OCI-LY1 (cell line): ENCODE measurements around the gene INPPL1.
A peak's percentile ranks its signal among the peaks of the same experiment; 100 is the strongest.

Experiments
- H2AFZ ChIP-seq: fragments of 200-600 bp; sonication (generic), shearing (Covaris generic); 2 replicates; pipeline ENCODE4 v1.6.0; 2014; ENCODE audit warnings: antibody characterized with exemption, mild to moderate bottlenecking, low read length
- H3F3A ChIP-seq: fragments of 200-600 bp; sonication (generic), shearing (Covaris generic); 2 replicates; pipeline ENCODE4 v1.6.0; 2014; ENCODE audit warnings: mild to moderate bottlenecking, antibody characterized with exemption, low read length, moderate library complexity; ENCODE audit not compliant: insufficient read depth
- H3K27ac ChIP-seq: fragments of 200-600 bp; sonication (generic); 2 replicates; pipeline ENCODE4 v1.5.1; 2014; ENCODE audit warnings: low read length, mixed run types, mild to moderate bottlenecking, low read depth; ENCODE audit not compliant: poor library complexity, severe bottlenecking
- H3K27me3 ChIP-seq: fragments of 200-600 bp; sonication (generic); 2 replicates; pipeline ENCODE4 v1.6.0; 2014; ENCODE audit warnings: antibody characterized with exemption, mild to moderate bottlenecking, low read length, moderate library complexity; ENCODE audit not compliant: insufficient read depth
- H3K36me3 ChIP-seq: fragments of 200-600 bp; sonication (generic); 2 replicates; pipeline ENCODE4 v1.6.1; 2014; ENCODE audit warnings: mild to moderate bottlenecking, antibody characterized with exemption, low read length, moderate library complexity, mixed read lengths; ENCODE audit not compliant: insufficient read depth
- H3K4me1 ChIP-seq: fragments of 200-600 bp; sonication (generic); 2 replicates; pipeline ENCODE4 v1.5.1; 2014; ENCODE audit warnings: mild to moderate bottlenecking, low read length, moderate library complexity; ENCODE audit not compliant: insufficient read depth, severe bottlenecking
- H3K4me2 ChIP-seq: fragments of 200-600 bp; sonication (generic), shearing (Covaris generic); 2 replicates; pipeline ENCODE4 v1.6.1; 2014; ENCODE audit warnings: low read length
- H3K4me3 ChIP-seq: fragments of 200-600 bp; sonication (generic); 2 replicates; pipeline ENCODE4 v1.5.1; 2014; ENCODE audit warnings: low read length, low read depth, mild to moderate bottlenecking, mixed read lengths; ENCODE audit not compliant: poor library complexity, severe bottlenecking
- H3K79me2 ChIP-seq: fragments of 200-600 bp; shearing (Covaris generic); 2 replicates; pipeline ENCODE4 v1.6.1; 2016; ENCODE audit warnings: mixed run types, low read length, mixed read lengths; ENCODE audit not compliant: insufficient read depth
- H3K9ac ChIP-seq: fragments of 200-600 bp; sonication (generic), shearing (Covaris generic); 2 replicates; pipeline ENCODE4 v1.6.1; 2014; ENCODE audit warnings: mild to moderate bottlenecking, low read length, mixed read lengths
- H3K9me2 ChIP-seq: fragments of 200-600 bp; sonication (generic), shearing (Covaris generic); 2 replicates; pipeline ENCODE4 v1.6.1; 2014; ENCODE audit warnings: low read depth, mild to moderate bottlenecking, low read length, mixed read lengths
- H3K9me3 ChIP-seq: fragments of 200-600 bp; shearing (Covaris generic); 2 replicates; pipeline ENCODE4 v1.6.1; 2014; ENCODE audit warnings: low read length, mixed read lengths
- H4K20me1 ChIP-seq: fragments of 200-600 bp; sonication (generic), shearing (Covaris generic); 2 replicates; pipeline ENCODE4 v1.6.0; 2016; ENCODE audit warnings: mild to moderate bottlenecking, low read length; ENCODE audit not compliant: insufficient read depth
- CTCF ChIP-seq: fragments of 200-600 bp; sonication (generic), shearing (Covaris generic); IDR thresholded peaks from 2 replicates; pipeline ENCODE4 v1.5.1; 2017; ENCODE audit warnings: mild to moderate bottlenecking, antibody characterized with exemption, low read length, moderate library complexity, mixed read lengths
- EZH2 ChIP-seq: fragments of 200-600 bp; sonication (generic), shearing (Covaris generic); IDR thresholded peaks from 2 replicates; pipeline ENCODE4 v1.8.0; 2017; ENCODE audit warnings: borderline replicate concordance, mixed run types, mild to moderate bottlenecking, antibody characterized with exemption, low read length, moderate library complexity, mixed read lengths

Gene INPPL1

GRCh38 chr11:72224564-72225410 is at the start of gene INPPL1:
INPPL1 (plus strand) TSS chr11:72224767; CDS start chr11:72224985, 218 bp downstream.
- H3K9me3 ChIP-seq = no peaks in the 10 kb centered on the region
- H3K4me2 ChIP-seq = peak within 1 kb of the TSS; percentile 92
- peaks cover 52% of the 10 kb centered on the region for H3K4me1 ChIP-seq
- peak within 1 kb of the TSS; percentile 93 for H3K9ac ChIP-seq
- H2AFZ ChIP-seq = 0 out of 2 replicates have a peak within 1 kb of the TSS, but pooled peaks have one; percentile 30
- no peaks in the 10 kb centered on the region for H3K79me2 ChIP-seq
- no peaks in the 10 kb centered on the region for H4K20me1 ChIP-seq
- H3K27me3 ChIP-seq = no peaks in the 10 kb centered on the region
- TF ChIP-seq EZH2 (no peak), CTCF (no peak)
- H3K27ac ChIP-seq = peak within 1 kb of the TSS; percentile 88
- H3K36me3 ChIP-seq = peaks cover 19% of the 10 kb centered on the region; the same call in 1 of the 2 replicates
- H3F3A ChIP-seq = no peaks in the 10 kb centered on the region
- peak within 1 kb of the TSS; percentile 90 for H3K4me3 ChIP-seq
- H3K9me2 ChIP-seq = no peaks in the 10 kb centered on the region

GRCh38 chr11:72177656-72178055 is 46.9 kb upstream of the INPPL1 start:
- Histone ChIP-seq H3K27me3 (0 out of 2 replicates have a peak, but pooled peaks cover 3% of the 10 kb centered on the region), H3K79me2 (no peaks in the 10 kb centered on the region), H3K9me2 (no peaks in the 10 kb centered on the region), H3F3A (no peaks in the 10 kb centered on the region), H3K4me2 (no peak overlapping the region), H2AFZ (no peak overlapping the region), H3K36me3 (no peaks in the 10 kb centered on the region), H3K4me1 (no peaks in the 10 kb centered on the region), H3K27ac (no peak overlapping the region), H3K9ac (no peak overlapping the region), H3K4me3 (no peak overlapping the region), H3K9me3 (no peaks in the 10 kb centered on the region), H4K20me1 (no peaks in the 10 kb centered on the region)
- TF ChIP-seq CTCF = no peak
- TF ChIP-seq EZH2 = no peak

DNA sequence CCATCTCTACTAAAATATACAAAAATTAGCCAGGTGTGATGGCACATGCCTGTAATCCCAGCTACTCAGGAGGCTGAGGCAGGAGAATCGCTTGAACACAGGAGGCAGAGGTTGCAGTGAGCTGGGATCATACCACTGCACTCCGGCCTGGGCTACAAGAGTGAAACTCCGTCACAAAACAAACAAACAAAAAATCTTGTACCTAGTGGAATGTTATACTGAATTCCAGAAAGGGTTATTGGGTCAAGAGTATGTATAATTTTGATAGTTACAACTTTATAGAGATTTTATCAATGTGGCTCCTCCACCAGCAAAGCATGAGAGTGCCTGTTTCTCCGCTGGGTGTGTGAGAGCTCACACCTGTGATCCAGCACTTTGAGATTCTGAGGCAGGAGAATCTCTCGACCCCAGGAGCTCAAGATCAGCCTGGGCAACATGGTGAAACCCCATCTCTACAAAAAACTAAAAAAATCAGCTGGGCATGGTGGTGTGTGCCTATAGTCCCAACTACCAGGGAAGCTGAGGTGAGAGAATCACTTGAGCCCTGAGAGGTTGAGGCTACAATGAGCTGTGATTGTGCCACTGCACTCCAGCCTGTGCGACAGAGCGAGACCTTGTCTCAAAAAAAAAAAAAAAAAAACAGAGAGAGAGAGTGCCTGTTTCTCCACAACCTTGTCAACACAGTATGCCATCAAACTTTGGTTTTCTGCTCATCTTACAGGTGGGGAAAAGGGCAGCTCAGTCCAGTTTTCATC is 45.3 kb upstream of the INPPL1 start:
- TF ChIP-seq EZH2 (no peak), CTCF (no peak)
- no peaks in the 10 kb centered on the region for H3K4me1 ChIP-seq
- no peak overlapping the region for H3K4me2 ChIP-seq
- no peak overlapping the region for H3K27ac ChIP-seq
- no peak overlapping the region for H3K9ac ChIP-seq
- no peak overlapping the region for H2AFZ ChIP-seq
- H3F3A ChIP-seq = no peaks in the 10 kb centered on the region
- no peaks in the 10 kb centered on the region for H4K20me1 ChIP-seq
- H3K9me3 ChIP-seq = no peaks in the 10 kb centered on the region
- no peak overlapping the region for H3K4me3 ChIP-seq
- H3K79me2 ChIP-seq = no peaks in the 10 kb centered on the region
- H3K9me2 ChIP-seq = no peaks in the 10 kb centered on the region
- H3K27me3 ChIP-seq = 0 out of 2 replicates have a peak, but pooled peaks cover 3% of the 10 kb centered on the region
- no peaks in the 10 kb centered on the region for H3K36me3 ChIP-seq
